GM18499 (cell line): ENCODE results near the gene FOXJ3.

Experiments
- ATAC-seq: cut with Tn5 transposase; IDR thresholded peaks from one replicate; pipeline ENCODE4 v1.9.1; 2021; ENCODE audit warnings: moderate number of reproducible peaks; ENCODE audit not compliant: insufficient read depth, unreplicated experiment

Gene FOXJ3

GRCh38 chr1:42206164-42206563, 128.9 kb downstream of the FOXJ3 start:
- no peak for ATAC-seq

GRCh38 chr1:42201986-42202385, 133.0 kb downstream of the FOXJ3 start:
- ATAC-seq: no peak

- ATAC-seq: no peak
Measured at GRCh38 chr1:42198251-42198650, 136.8 kb downstream of the FOXJ3 start.

GRCh38 chr1:42195841-42196240, 139.2 kb downstream of the FOXJ3 start:
- no peak for ATAC-seq

- no peak for ATAC-seq
Measured at GRCh38 chr1:42192106-42192505, 142.9 kb downstream of the FOXJ3 start.

GRCh38 chr1:42191319-42191718, 143.7 kb downstream of the FOXJ3 start:
- no peak for ATAC-seq

- ATAC-seq: no peak
Measured at GRCh38 chr1:42189931-42190853, 144.8 kb downstream of the FOXJ3 start.

- ATAC-seq: no peak
Measured at GRCh38 chr1:42186152-42186551, 148.9 kb downstream of the FOXJ3 start.

- ATAC-seq: no peak
Measured at GRCh38 chr1:42184616-42185015, 150.4 kb downstream of the FOXJ3 start.

GRCh38 chr1:42183957-42184268, 151.1 kb downstream of the FOXJ3 start:
- ATAC-seq: no peak

GRCh38 chr1:42183210-42183956, 151.7 kb downstream of the FOXJ3 start:
- ATAC-seq: no peak

GRCh38 chr1:42181687-42182086, 153.3 kb downstream of the FOXJ3 start:
- ATAC-seq: no peak

GRCh38 chr1:42179900-42180329, 155.1 kb downstream of the FOXJ3 start:
- ATAC-seq: no peak

- ATAC-seq: no peak
Measured at GRCh38 chr1:42179275-42179674, 155.8 kb downstream of the FOXJ3 start.

GRCh38 chr1:42178249-42178648, 156.8 kb downstream of the FOXJ3 start:
- ATAC-seq: no peak

- no peak for ATAC-seq
Measured at GRCh38 chr1:42177541-42177981, 157.5 kb downstream of the FOXJ3 start.

GRCh38 chr1:42176902-42177519, 158.0 kb downstream of the FOXJ3 start:
- ATAC-seq: no peak

- ATAC-seq: no peak
Measured at GRCh38 chr1:42175314-42176054, 159.6 kb downstream of the FOXJ3 start.

- ATAC-seq: no peak
Measured at GRCh38 chr1:42173961-42174735, 160.9 kb downstream of the FOXJ3 start.
